NCI-H2227 (cell line): Measurements from ENCODE around the gene ITGB4.

Experiments used
- DNase-seq: peaks from one replicate; lab custom pipeline; 2025; ENCODE audit not compliant: unreplicated experiment; lab: John Stamatoyannopoulos, UW

ITGB4 gene

DNA sequence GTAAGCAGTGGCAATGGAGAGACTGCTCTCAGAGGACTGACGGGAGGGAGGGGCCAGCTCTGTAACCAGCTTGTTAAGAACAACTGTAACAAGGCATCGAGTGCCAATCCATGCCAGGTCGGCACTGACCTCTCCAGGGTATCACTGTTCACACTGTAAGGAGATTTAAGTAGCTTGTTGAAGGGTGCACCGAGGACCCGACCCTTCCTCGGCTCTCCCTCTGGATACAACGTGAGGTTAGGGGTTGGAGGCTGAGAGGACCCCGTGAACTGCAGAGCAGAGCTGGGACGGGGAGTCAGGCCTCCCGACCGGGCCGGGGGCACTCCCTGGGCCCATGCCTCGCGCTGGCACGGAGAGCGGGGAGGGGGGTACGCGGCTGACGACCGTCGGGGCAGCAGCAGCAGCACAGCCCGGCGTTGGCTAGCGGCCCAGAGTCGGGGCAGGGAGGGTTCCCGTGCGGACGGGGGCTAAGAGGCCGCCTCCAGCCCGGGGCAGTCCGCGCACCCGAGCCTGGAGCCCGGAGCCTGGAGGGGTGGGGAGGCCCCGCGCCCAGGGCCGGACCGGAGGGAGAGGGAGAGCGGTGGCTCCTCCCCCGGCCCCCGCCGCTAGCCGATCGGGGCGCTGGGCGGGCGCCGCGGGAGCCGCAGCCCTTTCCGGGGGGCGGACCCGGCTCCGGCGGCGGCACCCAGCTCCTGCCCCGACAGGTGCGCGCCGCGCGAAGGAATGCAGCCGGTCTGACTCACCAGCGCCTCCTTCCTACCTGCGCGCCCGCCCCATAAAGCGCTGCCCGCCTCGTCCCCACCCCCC lies at the start of gene ITGB4:
Gene ITGB4 (plus strand): TSS at position 804 of the 807 bp plus-strand sequence. CDS start 3,245 bp downstream, outside the sequence.
- peak; percentile 68 for DNase-seq

DNA sequence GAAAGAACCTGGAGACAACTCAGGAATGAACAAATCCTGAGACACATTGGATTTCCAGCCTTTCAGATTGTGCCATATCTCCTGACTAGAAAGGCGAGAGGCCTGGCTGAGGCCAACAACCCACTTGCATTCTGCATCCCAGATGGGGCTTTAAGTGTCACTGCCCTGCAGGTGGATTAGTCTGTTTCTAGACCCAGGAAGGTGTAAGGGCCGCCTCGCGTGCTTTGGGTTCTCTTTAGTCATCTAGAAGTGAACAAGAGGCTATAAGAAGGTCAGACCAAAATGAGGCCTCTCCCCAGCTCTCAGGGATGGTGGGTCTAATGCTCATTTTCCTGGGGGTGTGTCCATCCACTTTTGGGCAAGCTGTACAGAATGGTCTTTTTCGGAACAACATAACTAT lies 49.2 kb upstream of the ITGB4 start:
- no peak for DNase-seq

DNA sequence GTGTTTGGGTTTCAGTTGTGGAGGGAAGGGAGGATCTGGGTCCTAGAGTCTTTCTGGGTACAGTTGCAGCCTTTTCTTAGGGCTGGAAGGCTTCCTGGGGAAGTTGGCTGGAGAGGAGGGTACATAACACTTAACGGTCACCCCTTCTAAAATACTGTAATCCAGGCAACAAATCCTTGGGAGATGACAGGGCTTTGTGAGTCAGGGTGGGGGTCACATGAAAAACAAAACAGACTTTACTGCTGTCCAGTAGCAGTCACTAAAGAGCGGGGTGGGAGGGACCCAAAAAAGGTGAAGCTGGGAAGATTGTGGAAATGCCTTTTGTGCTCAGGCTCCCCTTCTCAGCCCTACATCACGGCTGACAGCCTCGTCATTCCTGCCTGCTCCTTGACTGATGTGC lies 47.8 kb upstream of the ITGB4 start:
- DNase-seq = no peak

DNA sequence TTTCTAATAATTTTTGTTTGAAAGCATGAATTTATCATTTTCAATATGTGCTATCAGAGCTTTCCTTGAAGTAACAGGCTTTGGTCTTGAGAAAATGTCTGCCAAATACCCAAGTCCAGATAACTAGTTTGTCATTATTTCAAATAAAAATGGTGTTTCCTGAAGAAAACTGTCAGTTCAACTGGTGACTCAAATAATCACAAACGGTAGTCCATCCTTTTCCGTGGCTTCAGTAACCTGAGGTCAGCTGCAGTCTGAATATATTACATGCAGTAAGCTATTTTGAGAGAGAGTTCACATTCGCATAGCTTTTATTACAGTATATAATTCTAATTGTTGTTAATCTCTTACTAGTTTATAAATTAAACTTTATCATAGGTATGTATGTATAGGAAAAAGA lies 44.8 kb upstream of the ITGB4 start:
- no peak for DNase-seq

DNA sequence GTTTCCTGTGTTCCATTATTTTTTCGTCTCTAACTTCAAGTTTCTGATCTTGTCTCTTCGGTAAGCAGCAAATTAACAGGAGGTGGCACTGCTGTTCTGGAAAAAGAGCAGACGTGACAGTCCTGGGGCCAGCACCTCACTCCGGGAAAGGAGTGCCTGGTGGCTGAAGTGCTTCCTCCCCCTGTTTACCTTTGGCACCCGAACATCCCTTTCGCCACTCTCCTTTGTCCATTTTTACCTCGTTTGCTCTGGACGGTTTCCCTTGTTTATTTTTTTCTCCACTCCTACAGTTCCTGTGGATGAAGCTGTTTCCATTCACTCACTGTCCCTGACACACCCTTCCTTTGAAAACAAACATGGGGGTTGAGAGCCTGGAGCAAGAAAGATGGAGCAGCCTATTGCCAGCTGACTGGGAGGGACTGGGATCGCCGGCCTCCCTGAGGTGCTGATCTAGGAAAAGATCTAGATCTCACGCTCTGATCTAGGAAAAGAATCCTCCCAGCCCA lies 41.5 kb upstream of the ITGB4 start:
- no peak for DNase-seq

DNA sequence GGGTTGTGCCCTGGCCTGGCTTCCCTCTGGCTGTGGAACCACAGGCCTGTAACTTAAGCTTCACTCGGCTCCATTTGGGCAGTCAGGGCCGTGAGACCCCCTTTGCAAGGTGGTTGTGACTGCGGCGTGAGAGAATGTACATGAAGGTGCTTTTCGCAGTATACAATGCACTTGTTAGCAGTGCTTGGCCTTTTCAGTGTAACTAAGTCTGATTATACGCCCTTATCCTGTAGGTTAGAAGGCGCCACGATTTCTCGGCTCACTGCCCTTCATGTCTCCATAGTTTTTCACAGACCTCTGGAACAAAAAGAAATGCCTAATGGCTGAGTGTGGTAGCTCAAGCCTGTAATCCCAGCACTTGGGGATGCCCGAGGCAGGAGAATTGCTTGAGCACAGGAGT lies 40.8 kb upstream of the ITGB4 start:
- no peak for DNase-seq

DNA sequence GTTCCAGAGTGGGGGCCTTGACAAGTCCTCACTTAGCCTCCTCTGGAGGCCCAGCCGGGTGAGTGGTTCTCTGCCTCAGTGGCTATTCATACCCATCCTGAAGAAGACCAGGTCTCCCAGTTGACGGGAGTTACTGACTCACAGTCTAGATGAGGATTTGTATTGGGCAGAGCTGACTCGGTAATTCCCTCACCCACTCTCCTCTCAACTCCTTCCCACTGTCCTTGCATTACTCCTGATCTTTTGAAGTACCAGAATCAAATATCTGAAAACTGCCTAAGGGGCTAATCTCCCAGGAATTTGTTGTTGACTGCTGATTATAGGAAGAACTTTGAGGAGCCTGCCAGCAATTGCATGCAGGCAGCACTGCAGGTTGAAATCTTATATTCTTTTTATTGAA lies 40.0 kb upstream of the ITGB4 start:
- DNase-seq = no peak

DNA sequence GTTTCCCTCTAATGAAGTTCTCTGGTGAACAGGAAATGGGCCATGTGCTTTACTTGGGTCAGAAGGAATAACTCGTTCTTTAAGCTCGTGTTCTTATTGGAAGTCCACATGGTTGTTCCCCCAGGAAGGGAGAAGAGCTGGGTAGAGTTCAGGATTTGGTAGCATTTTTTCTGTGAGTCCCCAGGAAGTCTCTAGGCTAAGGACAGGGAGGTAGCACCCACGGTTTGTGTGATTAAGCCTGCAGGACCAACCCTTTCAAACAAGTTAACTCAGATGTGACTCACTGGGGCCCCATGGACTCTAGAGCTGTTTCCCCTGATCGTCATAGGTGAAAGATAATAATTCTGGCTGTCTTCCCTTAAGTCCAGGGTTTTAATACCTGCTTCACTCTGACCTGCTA lies 37.7 kb upstream of the ITGB4 start:
- no peak for DNase-seq

DNA sequence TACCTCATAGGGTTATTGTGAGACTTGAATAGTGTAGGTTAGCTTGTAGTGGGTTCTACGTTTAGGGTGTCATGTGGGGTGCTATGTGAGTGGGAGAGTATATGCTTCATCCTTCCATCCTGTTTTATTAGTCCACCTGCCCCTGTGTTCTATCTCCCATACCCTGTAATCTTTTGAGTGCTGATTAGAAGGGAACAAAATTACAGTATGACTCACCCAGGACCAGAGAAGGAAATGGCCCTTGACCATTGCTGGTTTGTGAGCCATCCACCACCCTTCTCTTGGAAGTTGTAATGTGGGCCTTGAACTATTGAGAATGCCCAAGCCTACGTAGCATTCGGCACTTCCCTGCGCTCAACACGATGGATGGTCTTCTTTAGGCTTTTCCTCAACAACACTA lies 37.0 kb upstream of the ITGB4 start:
- no peak for DNase-seq

DNA sequence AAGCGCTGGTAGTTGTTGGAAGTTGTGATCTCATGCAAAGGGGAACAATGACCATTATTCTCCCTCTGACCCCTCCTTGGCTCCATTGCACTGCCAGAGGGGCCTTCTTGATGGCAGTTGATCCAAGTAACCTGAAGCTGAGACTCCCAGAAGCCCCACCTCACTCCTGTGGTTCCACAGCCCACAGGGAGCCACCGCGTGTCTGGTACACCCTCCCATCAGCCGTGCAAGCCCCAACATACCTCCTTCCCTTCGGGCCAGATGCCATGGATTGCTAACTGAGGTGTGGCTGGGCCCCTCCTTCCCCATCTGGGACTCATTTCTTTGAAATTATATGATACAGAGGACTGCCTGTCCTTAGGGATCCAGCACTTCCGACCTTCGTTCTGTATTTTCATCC lies 36.3 kb upstream of the ITGB4 start:
- no peak for DNase-seq

DNA sequence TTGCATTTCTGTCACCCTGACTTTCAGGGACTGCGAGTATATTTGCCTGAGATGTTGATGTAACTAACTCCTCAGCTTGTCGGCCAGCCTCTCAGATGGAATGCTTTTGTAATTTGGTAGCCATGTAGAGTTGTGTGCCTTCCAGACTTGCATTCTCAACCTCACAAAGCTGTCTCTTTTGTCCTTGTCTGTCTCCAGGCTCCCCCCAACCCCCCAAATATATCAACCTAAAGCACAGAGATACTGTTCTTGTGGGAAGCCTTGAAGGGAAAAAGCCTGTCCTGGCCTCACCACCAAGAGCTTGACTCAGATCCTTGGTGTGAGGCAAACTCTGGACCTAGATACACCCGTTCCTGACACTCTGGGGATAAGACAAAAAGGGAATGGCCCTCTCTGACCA lies 35.8 kb upstream of the ITGB4 start:
- no peak for DNase-seq

DNA sequence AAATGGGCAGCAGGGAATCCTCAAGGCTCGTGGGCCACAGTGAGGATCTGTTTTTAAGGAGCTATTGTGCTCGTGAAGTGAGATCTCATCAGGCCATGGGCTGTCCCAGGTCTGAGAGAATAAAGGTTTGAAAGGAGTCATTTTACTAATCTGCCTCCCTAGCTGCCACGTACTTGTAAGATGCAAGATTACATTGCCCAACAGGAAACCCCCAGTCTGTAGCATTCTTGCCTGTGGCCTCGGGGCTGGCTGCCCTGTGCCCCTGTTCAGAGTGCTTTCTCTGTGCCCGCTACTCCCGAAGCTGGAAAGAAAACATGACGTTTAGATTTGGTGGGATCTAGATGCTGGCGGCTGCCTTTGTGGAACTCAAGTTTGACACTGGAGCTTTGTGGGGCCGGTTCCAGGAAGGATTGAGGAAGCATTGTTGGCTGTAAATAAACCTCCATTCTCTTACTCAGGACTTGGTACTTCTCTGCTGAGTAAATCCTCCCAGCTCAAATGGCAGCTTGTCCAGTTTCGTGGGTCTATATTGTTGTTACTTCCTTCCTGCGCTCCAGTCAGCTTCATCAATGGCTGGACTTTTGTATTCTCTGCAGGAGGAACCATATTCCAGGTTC lies 32.9 kb upstream of the ITGB4 start:
- no peak for DNase-seq

DNA sequence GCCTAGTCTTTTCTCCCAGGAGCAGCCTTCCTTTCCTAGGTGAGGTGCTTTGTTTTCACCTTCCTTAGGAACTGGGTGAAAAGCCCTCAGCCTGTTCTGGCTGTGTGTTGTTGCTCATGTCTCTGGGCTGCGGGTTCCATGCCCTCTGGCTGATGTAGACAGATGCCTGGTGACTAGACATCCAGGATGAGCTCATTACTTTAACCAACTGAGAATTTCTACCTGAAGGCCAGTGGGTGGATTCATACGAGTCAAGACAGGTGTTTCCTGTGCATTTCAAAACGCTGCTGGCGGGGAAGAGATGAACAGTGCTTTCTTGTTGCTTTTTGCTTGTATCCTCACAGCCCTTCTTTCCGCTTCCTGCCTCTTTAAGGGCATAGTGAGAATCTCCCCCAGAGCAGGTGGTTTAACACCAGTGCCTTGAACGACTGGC lies 31.8 kb upstream of the ITGB4 start:
- DNase-seq = no peak

DNA sequence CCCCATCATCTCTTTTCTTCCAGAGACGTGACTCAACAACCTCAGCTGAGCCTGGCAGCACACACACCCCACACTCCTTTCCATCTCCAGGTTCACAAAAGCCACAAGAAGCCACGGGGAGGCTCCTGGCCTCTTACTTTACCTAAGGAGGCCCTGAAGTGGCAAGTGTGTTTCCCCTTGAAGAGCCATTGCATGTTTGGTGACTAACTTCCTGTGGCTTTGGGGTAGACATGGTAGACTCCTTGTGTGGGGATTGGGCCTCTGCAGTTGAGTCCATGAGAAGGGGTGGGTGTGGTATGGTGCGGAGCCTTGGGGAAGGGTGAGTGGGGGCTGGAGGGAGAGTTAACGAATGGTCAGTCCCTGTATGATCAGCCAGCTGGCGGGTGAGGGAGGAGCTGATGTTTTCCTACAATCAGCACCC lies 29.9 kb upstream of the ITGB4 start:
- DNase-seq = no peak

DNA sequence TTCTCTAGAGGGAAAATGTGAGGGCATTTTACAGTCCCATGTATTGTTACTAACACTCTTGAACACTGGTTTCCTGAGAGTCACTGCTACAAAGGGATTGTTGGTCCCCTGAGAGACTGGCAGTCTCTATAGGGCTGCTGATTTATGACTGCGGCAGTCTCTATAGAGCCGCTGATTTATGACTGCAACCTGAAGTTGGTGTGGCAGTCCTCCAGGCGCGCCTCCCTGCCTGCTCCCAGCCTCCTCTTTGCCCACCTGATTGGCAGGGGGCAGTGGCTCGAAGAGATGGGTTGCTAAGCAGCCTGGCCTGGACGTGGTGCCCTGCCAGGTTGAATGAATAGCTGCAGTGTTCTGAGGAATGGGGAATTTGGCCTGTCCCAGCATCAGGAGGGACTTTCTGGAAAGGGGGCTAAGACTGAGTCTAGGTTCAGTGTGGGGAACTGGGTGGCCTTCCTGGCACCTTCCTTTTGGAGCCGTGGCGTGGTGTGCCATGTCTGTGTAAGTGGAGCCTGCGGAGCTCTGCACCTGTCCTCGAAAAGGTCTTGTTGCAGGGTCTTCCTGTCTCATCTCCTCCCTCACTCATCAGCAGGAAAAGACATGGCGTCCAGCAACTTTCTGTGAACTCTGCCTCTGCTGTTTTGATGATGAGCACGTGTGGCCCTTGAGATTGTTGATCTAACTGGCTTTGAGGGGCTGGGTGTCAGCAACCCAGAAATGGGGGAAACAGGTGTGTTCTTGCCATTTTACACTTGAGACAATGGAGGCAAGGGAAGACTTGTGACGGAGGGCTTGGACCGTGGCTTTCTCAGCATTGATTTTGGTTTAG lies 29.2 kb upstream of the ITGB4 start:
- DNase-seq = peak; percentile 14

DNA sequence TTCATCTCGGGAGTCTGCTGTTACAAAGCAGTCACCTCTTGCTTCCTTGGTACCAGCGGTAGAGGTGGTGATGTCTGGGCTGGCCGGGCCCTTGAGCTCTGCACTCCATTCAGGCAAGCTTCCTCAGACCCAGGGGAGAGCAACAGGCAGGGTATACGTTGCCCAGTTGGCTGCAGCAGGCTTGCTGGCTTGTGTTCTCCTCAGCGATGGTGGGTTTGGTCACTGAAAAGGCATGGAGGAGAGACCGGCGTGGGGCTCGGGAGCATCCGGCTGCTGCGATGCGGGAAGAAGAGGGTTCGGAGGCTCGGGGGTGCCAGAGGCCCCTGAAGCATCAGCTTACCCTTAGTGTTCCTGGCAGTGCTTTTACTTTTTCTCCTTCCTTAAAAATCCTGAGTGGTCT lies 28.3 kb upstream of the ITGB4 start:
- no peak for DNase-seq

DNA sequence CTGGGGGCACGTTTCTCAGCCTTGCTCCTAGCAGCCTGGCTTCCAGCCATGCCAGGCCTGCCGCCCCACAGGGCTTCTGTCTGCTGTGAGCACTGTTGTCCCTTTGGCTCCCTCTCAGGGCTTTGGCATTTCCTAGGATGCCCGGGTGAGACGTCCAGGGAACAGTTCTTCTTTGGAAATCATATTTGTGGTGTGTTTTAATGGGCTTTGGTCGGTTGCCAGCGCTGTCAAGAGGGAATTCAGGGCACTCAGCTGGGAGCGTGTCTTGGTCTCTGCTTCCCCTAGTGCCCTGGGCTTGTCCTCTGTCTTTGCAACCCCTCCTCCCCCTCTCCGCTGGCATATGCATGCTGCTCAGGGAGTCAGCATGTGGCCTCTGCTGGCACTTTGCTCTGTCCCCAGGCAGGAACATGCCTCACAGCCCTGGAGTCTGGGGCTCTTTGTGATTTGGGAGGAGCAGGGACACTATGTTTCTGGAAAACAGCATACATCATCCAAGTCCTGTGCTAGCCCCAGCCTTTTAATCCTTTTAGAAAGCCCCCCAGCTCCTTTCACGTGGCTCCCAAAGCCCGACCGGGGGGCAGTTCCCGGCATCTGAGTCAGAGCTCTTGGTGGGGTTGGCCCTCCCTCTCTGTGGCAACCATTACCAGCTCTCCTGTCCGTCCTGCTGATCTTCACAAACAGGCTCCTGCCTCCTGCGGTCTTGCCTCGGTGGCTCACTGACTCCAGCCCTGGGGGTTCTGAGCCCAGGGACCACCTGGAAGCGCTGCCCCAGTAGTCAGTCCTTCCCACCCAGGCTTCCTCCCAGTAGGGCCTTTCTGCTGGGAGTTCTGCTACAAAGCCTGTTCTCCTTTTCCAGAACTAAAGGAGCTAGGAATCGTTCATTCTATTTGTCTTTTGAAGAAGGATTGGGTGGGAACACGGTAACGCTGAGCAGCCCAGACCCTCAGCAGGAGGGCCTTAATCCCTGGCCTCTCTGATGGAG lies 27.5 kb upstream of the ITGB4 start:
- peak; percentile 25 for DNase-seq

DNA sequence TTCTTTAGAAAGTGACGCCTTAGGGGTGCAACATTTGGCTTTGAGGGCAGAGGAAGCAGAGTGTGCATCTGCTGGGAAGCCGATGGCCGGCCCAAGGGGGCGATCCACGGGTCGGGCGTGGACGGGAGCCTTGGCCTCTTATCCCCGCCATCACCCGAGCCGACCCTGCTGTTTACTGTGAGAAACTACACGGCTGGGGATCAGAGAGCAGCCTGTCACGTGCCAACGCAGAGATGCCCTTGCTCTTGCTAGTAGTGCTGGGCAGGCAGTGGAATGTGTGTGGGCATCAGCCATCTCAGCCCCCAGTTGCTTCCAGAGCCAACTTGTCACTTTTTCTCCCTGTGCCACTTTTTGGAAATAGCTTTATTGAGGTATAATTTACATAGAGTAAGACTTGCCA lies 26.7 kb upstream of the ITGB4 start:
- no peak for DNase-seq

DNA sequence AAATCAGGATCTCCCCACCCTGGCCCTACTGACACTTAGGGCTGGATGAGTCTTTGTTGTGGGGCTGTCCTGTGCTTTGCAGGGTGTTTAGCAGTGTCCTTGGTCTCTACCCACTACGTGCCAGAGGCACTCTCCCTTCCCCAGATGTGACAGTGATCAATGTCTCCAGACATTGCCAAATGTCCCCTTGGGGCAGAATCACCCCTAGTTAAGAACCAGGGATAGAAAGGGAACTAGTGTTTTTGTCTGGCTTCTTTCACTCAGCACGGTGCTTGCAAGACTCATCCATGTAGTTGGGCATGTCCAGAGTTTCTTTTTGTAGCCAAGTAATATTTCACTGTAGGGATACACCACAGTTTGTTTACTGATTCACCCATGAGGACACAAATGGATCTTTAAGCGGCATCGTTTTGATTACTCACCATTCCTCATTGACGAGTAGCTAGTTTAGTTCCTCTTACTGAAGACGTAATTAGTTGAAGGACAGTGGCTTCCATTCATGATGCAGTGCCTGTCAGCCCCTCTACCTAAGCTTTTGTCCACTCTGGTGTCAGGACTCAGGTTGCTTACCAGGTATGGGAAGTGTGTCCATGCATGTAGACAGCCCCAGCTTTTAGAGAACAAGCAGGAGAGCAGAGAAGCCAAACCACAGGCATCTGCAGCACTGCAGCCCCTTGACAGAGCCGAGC lies 26.0 kb upstream of the ITGB4 start:
- no peak for DNase-seq

DNA sequence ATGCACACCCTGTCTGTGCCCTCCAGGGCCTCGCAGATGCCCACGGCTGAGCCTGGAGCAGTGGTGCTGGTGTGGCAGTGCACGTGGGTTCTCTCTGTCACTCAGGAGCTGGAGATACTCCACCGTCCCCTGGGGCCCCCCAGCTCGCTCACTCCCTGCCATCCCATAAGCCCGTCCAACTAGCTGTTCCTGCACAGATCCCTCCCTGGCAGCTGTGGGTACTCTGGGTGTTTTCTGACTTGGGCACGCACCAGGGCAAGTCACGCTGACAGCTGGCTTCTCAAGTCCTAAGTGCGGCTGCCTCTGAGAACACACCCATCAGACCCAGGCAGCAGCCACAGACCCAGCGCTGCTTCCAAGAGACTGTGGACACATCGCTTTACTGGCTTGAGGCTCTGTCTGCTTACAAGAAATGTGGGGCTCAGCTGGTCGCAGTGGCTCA lies 25.4 kb upstream of the ITGB4 start:
- DNase-seq = no peak
